Measurements from ENCODE around the gene TMEM150A. TPM values are rescaled to one million over a fixed set of nuclear protein-coding genes. Genes with fewer than 3 reads are reported as not detected.

The TMEM150A gene
- total RNA-seq, 4 donors from 2014 or later = 12.9 to 29.4 (median 16.6) TPM

DNA sequence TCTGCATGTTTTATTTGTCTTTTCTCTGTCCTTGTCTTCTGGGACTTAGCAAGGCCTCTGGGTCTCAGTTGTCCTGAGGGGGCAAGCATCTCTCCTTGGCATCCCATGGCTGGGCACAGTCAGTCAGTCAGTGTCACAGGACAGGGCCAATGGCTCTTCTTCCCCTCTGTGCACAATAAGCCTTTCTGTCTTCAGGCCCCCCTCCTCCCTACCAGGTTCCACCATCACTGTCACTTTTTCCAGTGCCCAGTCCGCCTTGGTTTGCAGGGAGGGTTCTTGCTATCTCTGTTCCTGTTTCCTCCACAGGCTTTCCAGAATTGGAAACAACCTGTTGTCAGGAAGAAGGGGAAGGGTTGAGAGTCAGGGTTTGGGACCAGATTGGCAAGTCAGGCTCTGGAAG lies 20.0 kb downstream of the TMEM150A start:
- H3K27me3 ChIP-seq = no peaks in the 10 kb centered on the region
- TF ChIP-seq, protein P1, sequence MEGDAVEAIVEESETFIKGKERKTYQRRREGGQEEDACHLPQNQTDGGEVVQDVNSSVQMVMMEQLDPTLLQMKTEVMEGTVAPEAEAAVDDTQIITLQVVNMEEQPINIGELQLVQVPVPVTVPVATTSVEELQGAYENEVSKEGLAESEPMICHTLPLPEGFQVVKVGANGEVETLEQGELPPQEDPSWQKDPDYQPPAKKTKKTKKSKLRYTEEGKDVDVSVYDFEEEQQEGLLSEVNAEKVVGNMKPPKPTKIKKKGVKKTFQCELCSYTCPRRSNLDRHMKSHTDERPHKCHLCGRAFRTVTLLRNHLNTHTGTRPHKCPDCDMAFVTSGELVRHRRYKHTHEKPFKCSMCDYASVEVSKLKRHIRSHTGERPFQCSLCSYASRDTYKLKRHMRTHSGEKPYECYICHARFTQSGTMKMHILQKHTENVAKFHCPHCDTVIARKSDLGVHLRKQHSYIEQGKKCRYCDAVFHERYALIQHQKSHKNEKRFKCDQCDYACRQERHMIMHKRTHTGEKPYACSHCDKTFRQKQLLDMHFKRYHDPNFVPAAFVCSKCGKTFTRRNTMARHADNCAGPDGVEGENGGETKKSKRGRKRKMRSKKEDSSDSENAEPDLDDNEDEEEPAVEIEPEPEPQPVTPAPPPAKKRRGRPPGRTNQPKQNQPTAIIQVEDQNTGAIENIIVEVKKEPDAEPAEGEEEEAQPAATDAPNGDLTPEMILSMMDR (IDR thresholded peaks at IDR 0.05) = no peak
- no peak for DNase-seq (ENCODE audit: low spot score in 2 of 2)
- H3K4me3 ChIP-seq = no peak overlapping the region
- WGBS, 2 donors = 63 to 64% methylated on average over 1 of the region's 1 CpG
- H3K4me1 ChIP-seq = peaks cover 0 to 72% (median 46%) of the 10 kb centered on the region in 4 donors
- H3K36me3 ChIP-seq = no peaks in the 10 kb centered on the region
- no peaks in the 10 kb centered on the region for H3K9me3 ChIP-seq
- peak overlapping the region in 1 of 4 donors; percentile 93 for H3K27ac ChIP-seq

DNA sequence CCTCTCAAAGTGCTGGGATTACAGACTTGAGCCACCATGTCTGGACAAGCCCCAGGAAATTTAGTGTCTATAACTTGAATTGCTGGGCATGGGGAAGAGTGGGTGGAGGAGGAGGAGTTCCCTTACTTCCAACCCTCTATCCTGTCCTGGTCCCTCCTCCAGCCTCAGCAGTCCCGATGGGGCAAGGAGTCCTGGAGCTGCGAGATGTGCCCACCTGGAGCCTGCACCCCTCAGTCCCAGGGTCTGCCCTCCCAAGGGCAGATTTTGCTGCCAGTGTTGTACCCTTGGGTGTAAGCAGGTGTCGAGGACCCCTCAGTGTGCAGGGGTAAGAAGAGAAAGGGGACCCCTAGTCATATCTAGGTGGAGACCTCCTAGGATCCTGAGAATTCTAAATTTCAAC lies 22.3 kb downstream of the TMEM150A start:
- peak overlapping the region in 2 of 4 donors; percentile 69 to 78 for H3K27ac ChIP-seq
- WGBS, 2 donors = 66 to 77% methylated on average over 3 of the region's 3 CpGs
- no peaks in the 10 kb centered on the region for H3K36me3 ChIP-seq
- H3K4me3 ChIP-seq = no peak overlapping the region
- H3K4me1 ChIP-seq = peaks cover 0 to 58% (median 30%) of the 10 kb centered on the region in 4 donors
- no peaks in the 10 kb centered on the region for H3K27me3 ChIP-seq
- no peak for TF ChIP-seq EP300 (IDR thresholded peaks at IDR 0.05)
- no peak for TF ChIP-seq POLR2A (IDR thresholded peaks at IDR 0.05)
- no peak for DNase-seq (ENCODE audit: low spot score in 2 of 2)
- H3K9me3 ChIP-seq = no peaks in the 10 kb centered on the region

DNA sequence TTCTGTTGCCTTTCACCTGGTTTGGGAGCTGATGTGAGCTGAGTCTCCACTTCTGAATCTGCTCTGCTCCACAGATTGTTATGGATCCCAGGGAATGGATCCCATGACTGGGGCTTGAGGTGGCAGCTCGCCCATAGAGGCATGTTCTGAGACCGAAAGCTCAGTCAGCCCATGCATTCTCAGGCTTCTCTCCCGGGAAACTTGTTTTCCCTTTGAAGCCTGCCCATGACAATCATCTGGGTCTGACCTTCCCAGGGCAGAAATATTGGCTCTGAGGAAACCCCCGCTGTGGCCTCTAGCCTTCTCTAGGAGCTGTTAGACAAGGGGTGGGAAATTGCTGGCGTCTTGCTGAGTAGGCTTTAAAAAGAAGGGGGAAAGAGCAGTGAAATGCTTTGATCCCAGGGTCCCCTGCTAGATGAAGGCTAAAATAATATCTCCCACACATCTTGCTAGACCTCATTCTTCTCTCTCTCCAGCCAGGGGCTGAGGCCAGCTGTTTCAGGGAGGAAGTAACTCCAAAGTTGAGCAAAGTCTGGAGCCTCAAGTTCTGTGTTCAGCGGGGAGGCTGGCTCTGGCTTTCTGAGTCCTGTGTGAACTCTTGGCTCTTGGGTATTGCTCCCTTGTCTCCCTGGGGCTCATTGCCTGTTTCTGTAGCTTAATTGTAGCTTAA lies 23.1 kb downstream of the TMEM150A start:
- 26 to 29% methylated on average over 6 of the region's 6 CpGs for WGBS, 2 donors
- Histone ChIP-seq H3K4me3 (peak overlapping the region in 1 of 4 donors; percentile 38), H3K27me3 (no peaks in the 10 kb centered on the region), H3K36me3 (no peaks in the 10 kb centered on the region), H3K4me1 (peaks cover 0 to 50% (median 24%) of the 10 kb centered on the region in 4 donors), H3K9me3 (no peaks in the 10 kb centered on the region), H3K27ac (peak overlapping the region in 3 of 4 donors; percentile 69 to 78 (median 76))
- TF ChIP-seq EP300 (IDR thresholded peaks at IDR 0.05) (no peak), POLR2A (IDR thresholded peaks at IDR 0.05) (no peak)
- TF ChIP-seq, protein P1 (IDR thresholded peaks at IDR 0.05) = no peak
- no peak for DNase-seq (ENCODE audit: low spot score in 2 of 2)

DNA sequence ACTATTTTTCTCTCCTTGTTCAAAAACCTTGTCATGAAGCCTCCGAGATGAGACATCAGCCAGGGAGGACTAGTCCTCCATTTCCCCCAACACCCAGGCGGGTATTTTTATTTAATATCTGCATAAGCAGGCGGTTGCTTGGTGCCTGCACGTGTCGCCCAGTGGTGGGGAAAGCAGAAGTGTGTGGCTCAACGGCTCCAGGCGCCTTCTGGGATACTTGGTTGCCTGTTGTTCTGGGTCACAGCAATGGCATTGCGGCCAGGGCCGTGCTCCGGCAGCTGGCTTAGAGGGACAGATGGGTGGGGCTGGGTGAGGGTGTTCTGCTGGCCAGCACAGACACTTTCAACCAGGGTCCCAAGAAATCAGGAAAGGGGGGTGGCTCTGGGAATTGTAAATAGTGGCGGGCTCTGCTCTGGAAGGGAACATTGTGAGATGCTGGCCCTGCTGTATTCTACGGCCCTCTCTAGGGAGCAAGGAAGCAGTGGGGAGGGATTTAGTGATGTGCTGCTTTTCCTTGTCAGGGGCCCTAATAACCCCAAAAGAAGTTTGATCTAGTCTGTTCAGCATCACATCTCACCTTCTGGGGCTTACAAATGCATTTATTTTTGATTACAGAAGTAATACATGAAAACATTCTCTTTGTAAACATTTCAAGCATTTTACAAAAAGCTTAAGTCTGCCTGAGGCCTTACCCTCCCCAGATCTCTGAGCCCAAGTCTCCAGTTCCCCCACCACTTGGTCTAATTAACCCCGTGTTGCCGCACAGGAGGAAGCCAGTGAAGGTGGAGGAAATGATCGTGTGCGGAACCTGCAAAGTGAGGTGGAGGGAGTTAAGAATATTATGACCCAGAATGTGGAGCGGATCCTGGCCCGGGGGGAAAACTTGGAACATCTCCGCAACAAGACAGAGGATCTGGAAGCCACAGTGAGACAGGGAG lies 24.0 kb downstream of the TMEM150A start:
- TF ChIP-seq, protein P1 (IDR thresholded peaks at IDR 0.05) = no peak
- TF ChIP-seq EP300 (IDR thresholded peaks at IDR 0.05) = peak in 1 of 2 donors; percentile 63
- no peak for TF ChIP-seq POLR2A (IDR thresholded peaks at IDR 0.05)
- Histone ChIP-seq H3K27me3 (no peaks in the 10 kb centered on the region), H3K9me3 (no peaks in the 10 kb centered on the region), H3K4me1 (peaks cover 0 to 45% (median 19%) of the 10 kb centered on the region in 4 donors), H3K4me3 (peak overlapping the region in 2 of 4 donors; percentile 38 to 42), H3K36me3 (no peaks in the 10 kb centered on the region), H3K27ac (peak overlapping the region in 3 of 4 donors; percentile 69 to 78 (median 76))
- 51 to 56% methylated on average over 19 of the region's 19 CpGs for WGBS, 2 donors
- DNase-seq (ENCODE audit: low spot score in 2 of 2) = peak in 1 of 2 donors; percentile 37

DNA sequence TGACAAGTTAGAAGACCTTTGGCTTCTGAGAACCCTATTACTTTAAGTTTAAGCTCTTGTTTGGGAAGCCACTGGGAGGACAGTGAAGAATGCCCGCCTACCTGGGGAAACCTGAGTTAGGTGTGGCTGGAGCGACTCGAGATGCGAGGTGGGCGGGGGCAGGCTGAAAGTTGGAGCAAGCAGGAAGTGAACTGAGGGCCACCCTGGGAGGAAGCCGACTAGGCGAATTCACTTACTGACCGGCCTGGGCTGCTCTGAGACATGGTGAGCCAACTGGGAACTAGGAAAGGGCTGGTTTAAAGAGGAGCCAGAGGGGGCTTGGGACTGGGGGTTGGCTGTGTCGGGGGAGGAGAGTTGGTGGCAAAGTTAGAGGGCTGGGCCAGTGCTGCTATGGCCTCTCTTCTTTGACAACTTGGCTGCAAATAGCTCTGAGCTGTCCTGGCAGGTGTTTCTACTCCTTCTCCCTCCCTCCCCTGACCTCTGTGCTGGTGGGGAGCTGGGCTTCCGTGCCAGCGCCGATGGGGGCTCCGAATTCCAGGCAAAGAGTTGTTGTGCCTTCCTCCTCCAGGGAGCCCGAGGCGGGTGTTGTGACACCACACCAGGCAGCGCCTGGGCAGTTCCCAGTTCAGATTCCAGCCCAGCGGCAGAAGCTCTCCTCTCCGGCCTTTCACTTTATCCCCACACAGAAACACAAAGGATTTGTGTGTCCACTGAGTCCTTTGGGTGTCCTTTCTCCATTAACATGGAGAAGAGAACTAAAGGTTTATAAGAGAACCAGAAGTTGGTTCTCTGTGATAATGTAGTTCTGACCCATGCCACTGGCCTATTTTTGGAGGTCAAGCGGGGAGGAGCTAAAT lies 24.9 kb downstream of the TMEM150A start, which contains the start of gene VAMP8:
Gene VAMP8 (plus strand): TSS at position 201 of the 857 bp plus-strand sequence. CDS start 61 bp downstream, at position 262.
- Histone ChIP-seq H3K9me3 (no peaks in the 10 kb centered on the region), H3K4me1 (peaks cover 0 to 38% (median 19%) of the 10 kb centered on the region in 4 donors), H3K27ac (peak within 1 kb of the TSS in 3 of 4 donors; percentile 69 to 78 (median 76)), H3K27me3 (no peaks in the 10 kb centered on the region), H3K36me3 (no peaks in the 10 kb centered on the region), H3K4me3 (peak within 1 kb of the TSS in 2 of 4 donors; percentile 38 to 42)
- DNase-seq (ENCODE audit: low spot score in 2 of 2) = no peak
- 50 to 52% methylated on average over 19 of the region's 19 CpGs for WGBS, 2 donors
- TF ChIP-seq EP300 (IDR thresholded peaks at IDR 0.05) = no peak
- TF ChIP-seq POLR2A (IDR thresholded peaks at IDR 0.05) = no peak
- TF ChIP-seq, protein P1 (IDR thresholded peaks at IDR 0.05) = no peak

All from tibial nerve (tissue), 4 donors.